Liver (tissue), 3 donors: ENCODE results near the gene PCDHB5.

Experiments
- ATF3 ChIP-seq: IDR thresholded peaks from 2 replicates; pipeline ENCODE4 v1.6.1; 2016; ENCODE audit warnings: antibody characterized with exemption
- GABPA ChIP-seq, 2 donors: IDR thresholded peaks in 1 of 2; conservative IDR thresholded peaks in 1 of 2; 2 replicates each; pipeline ENCODE4 v1.6.1; 2016; ENCODE audit warnings: antibody characterized with exemption in 2 of 2, mild to moderate bottlenecking in 1 of 2, moderate library complexity in 1 of 2
- MAX ChIP-seq: IDR thresholded peaks from 2 replicates; pipeline ENCODE4 v1.6.1; 2016; ENCODE audit warnings: antibody characterized with exemption
- TAF1 ChIP-seq: conservative IDR thresholded peaks from 2 replicates; pipeline ENCODE4 v1.6.1; 2016; ENCODE audit warnings: antibody characterized with exemption, mild to moderate bottlenecking
- TF ChIP-seq, protein P1 (sequence below): fragments of 150-350 bp; IDR thresholded peaks from 2 replicates; pipeline ENCODE4 v1.5.1; 2017; ENCODE audit warnings: improper control_type of control experiment, low read depth, low read length; ENCODE audit not compliant: missing input control
- TF ChIP-seq, protein P2 (sequence below): IDR thresholded peaks from 2 replicates; pipeline ENCODE4 v1.6.1; 2016; ENCODE audit warnings: antibody characterized with exemption, mild to moderate bottlenecking
- donor health status: healthy.
- donor health status: healthy.

GRCh38 chr5:141186897-141187512, 52.0 kb downstream of the PCDHB5 start, which contains the start of gene PCDHB9:
- TF ChIP-seq, protein P1, sequence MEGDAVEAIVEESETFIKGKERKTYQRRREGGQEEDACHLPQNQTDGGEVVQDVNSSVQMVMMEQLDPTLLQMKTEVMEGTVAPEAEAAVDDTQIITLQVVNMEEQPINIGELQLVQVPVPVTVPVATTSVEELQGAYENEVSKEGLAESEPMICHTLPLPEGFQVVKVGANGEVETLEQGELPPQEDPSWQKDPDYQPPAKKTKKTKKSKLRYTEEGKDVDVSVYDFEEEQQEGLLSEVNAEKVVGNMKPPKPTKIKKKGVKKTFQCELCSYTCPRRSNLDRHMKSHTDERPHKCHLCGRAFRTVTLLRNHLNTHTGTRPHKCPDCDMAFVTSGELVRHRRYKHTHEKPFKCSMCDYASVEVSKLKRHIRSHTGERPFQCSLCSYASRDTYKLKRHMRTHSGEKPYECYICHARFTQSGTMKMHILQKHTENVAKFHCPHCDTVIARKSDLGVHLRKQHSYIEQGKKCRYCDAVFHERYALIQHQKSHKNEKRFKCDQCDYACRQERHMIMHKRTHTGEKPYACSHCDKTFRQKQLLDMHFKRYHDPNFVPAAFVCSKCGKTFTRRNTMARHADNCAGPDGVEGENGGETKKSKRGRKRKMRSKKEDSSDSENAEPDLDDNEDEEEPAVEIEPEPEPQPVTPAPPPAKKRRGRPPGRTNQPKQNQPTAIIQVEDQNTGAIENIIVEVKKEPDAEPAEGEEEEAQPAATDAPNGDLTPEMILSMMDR: no peak
- no peak for TF ChIP-seq ATF3
- no peak for TF ChIP-seq MAX
- TF ChIP-seq, protein P2, sequence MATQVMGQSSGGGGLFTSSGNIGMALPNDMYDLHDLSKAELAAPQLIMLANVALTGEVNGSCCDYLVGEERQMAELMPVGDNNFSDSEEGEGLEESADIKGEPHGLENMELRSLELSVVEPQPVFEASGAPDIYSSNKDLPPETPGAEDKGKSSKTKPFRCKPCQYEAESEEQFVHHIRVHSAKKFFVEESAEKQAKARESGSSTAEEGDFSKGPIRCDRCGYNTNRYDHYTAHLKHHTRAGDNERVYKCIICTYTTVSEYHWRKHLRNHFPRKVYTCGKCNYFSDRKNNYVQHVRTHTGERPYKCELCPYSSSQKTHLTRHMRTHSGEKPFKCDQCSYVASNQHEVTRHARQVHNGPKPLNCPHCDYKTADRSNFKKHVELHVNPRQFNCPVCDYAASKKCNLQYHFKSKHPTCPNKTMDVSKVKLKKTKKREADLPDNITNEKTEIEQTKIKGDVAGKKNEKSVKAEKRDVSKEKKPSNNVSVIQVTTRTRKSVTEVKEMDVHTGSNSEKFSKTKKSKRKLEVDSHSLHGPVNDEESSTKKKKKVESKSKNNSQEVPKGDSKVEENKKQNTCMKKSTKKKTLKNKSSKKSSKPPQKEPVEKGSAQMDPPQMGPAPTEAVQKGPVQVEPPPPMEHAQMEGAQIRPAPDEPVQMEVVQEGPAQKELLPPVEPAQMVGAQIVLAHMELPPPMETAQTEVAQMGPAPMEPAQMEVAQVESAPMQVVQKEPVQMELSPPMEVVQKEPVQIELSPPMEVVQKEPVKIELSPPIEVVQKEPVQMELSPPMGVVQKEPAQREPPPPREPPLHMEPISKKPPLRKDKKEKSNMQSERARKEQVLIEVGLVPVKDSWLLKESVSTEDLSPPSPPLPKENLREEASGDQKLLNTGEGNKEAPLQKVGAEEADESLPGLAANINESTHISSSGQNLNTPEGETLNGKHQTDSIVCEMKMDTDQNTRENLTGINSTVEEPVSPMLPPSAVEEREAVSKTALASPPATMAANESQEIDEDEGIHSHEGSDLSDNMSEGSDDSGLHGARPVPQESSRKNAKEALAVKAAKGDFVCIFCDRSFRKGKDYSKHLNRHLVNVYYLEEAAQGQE: no peak
- no peak for TF ChIP-seq TAF1
- no peak for TF ChIP-seq GABPA (IDR thresholded peaks at IDR 0.05 in 1 of 2, conservative IDR thresholded peaks at IDR 0.05 in 1 of 2)
